Measurements from ENCODE around the gene KLF6.
A peak's percentile ranks its signal among the peaks of the same experiment; 100 is the strongest.

KLF6 gene

DNA sequence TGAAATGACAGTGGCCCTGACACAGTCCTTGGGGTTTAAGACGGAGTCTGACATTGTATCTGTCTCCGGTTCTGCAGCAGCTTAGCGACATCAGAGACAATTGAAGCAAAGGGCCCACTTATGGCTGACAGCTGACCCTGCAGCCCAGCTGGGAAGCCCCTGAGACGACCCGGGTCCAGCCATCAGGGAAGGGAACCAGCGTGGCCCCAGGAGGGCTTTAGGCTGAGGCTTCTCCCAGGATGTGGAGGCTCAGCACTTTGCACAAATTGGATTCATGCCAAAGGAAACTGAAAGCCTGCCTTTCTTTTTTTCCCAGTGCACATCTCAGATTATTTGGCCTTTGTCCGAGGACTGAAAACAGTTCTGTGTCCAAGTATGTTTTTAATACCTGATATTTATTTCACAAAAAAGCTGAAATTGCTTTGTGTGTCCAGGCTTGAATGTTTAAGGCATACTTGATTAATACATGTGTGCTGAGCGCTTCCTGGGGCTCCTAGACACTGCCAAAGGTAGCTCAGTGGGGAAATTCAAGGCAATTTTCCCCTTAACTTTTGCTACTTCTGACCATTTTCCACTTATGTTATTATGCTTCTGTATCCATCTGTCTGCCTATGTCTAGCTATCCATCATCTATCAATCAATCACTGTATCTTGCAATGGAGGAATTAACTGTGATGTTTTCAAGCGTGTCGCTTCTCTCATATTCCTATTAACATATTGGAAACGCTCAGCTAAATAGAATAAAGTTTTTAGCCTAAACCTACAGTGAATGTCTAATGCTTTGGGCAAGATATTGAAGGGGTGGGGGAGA is 34.8 kb downstream of the KLF6 start:
- Mint-ChIP-seq H3K4me1 (no peaks in the 10 kb centered on the region), H3K4me3 (no peak overlapping the region), H3K27me3 (no peaks in the 10 kb centered on the region), H3K36me3 (ENCODE audit: insufficient read depth) (no peaks in the 10 kb centered on the region), H3K9me3 (no peaks in the 10 kb centered on the region), H3K27ac (ENCODE audit: low read depth) (no peak overlapping the region)
- DNase-seq (ENCODE audit: low spot score in 2 of 2) (no peak), ATAC-seq (replicated peaks; ENCODE audit: extremely low read depth, poor library complexity, severe bottlenecking) (no peak)

DNA sequence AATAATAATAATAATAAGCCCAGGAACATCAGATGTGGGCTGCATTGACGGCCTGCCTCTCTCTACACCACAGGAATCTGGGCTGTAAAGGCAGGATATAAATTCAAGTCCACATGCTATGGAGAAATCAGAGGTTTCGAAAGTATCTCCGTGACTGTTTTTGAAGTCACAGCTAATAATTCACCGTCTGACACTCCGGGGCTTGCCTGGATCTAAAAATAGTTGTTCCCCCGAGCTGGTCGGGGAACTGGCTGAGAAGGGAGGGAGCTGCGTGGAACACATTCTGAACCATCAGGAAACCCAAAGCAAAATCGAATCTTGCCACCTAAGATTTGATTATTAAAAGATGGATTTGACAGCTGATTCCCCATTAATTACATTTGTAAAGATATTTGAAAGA is 35.4 kb downstream of the KLF6 start:
- DNase-seq (ENCODE audit: low spot score in 2 of 2) (no peak), ATAC-seq (replicated peaks; ENCODE audit: extremely low read depth, poor library complexity, severe bottlenecking) (no peak)
- Mint-ChIP-seq H3K4me3 (no peak overlapping the region), H3K27ac (ENCODE audit: low read depth) (no peak overlapping the region), H3K36me3 (ENCODE audit: insufficient read depth) (no peaks in the 10 kb centered on the region), H3K27me3 (no peaks in the 10 kb centered on the region), H3K9me3 (no peaks in the 10 kb centered on the region), H3K4me1 (no peaks in the 10 kb centered on the region)

- Mint-ChIP-seq H3K4me3 (no peak overlapping the region), H3K4me1 (no peaks in the 10 kb centered on the region), H3K36me3 (ENCODE audit: insufficient read depth) (no peaks in the 10 kb centered on the region), H3K27me3 (no peaks in the 10 kb centered on the region), H3K27ac (ENCODE audit: low read depth) (peak overlapping the region; percentile 35), H3K9me3 (no peaks in the 10 kb centered on the region)
- ATAC-seq (replicated peaks; ENCODE audit: extremely low read depth, poor library complexity, severe bottlenecking) (no peak), DNase-seq (ENCODE audit: low spot score in 2 of 2) (no peak)
These were observed 36.0 kb downstream of the KLF6 start for GRCh38 chr10:3749011-3749410.

DNA sequence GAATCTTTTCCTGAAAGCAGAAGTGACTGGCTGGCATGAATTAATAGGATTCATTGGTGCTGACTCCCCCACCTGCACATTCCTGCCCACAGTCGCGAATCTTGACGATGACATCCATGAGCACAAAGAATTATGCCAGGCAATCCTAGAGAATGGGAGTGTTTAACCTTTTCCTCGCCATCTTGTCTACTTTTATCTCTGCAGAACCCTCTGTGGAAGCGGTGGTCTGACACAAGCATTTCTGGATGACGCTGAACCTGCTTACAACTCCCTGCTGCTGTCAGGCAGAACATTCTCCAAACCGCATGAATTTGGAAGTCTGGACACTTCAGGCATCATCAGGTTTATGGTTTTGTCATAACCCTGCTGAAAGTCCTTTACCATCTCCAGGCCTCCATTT is 36.5 kb downstream of the KLF6 start:
- H3K9me3 Mint-ChIP-seq: no peaks in the 10 kb centered on the region
- H3K36me3 Mint-ChIP-seq (ENCODE audit: insufficient read depth): no peaks in the 10 kb centered on the region
- H3K4me3 Mint-ChIP-seq: no peak overlapping the region
- no peak for ATAC-seq (replicated peaks; ENCODE audit: extremely low read depth, poor library complexity, severe bottlenecking)
- H3K27ac Mint-ChIP-seq (ENCODE audit: low read depth): peak overlapping the region; percentile 35
- H3K27me3 Mint-ChIP-seq: no peaks in the 10 kb centered on the region
- H3K4me1 Mint-ChIP-seq: no peaks in the 10 kb centered on the region
- no peak for DNase-seq (ENCODE audit: low spot score in 2 of 2)

DNA sequence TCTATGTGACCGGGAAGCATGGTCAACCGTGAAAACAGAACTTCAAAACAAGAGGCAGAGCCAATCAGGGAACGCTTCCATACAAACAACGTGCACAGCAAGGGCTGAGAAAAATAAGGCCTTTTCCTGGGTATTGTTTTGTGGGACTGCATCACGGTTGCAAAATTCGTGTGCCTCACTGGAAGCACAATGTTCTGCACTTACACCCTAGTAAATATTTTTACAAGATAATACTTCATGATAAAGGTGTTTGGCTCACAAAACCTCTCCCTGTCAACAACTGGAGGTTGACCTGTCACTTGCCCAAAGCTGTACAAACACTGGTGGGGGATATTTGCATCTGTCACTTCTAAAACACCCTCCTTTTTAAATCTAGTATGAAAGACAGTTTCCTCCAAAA is 37.0 kb downstream of the KLF6 start:
- Mint-ChIP-seq H3K27me3 (no peaks in the 10 kb centered on the region), H3K9me3 (no peaks in the 10 kb centered on the region), H3K4me1 (no peaks in the 10 kb centered on the region), H3K36me3 (ENCODE audit: insufficient read depth) (no peaks in the 10 kb centered on the region), H3K27ac (ENCODE audit: low read depth) (no peak overlapping the region), H3K4me3 (no peak overlapping the region)
- no peak for DNase-seq (ENCODE audit: low spot score in 2 of 2)
- ATAC-seq (replicated peaks; ENCODE audit: extremely low read depth, poor library complexity, severe bottlenecking): no peak

GRCh38 chr10:3747248-3747960 is 37.6 kb downstream of the KLF6 start:
- Mint-ChIP-seq H3K36me3 (ENCODE audit: insufficient read depth) (no peaks in the 10 kb centered on the region), H3K9me3 (no peaks in the 10 kb centered on the region), H3K4me3 (no peak overlapping the region), H3K27ac (ENCODE audit: low read depth) (no peak overlapping the region), H3K4me1 (peaks cover under 1% of the 10 kb centered on the region), H3K27me3 (no peaks in the 10 kb centered on the region)
- ATAC-seq (replicated peaks; ENCODE audit: extremely low read depth, poor library complexity, severe bottlenecking) (no peak), DNase-seq (ENCODE audit: low spot score in 2 of 2) (no peak)

DNA sequence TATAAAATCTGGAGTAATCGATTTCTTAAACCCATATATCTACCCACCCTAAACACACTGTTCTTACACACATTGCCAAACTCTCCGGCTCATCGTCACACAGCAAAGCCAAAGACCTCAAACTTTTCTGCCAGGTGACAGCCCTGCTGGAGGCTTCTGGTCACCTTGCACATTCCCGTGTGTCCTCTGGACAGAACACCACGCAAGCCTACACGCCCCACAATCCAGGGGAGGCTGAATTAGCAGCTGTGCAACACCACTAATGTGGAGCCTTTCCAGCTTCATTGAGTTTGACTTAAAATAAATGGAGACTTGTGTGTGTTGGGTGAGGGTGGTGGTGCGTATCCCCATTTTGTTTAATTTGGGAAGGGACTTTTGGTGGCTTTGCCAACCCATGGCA is 38.4 kb downstream of the KLF6 start:
- Mint-ChIP-seq H3K9me3 (no peaks in the 10 kb centered on the region), H3K27ac (ENCODE audit: low read depth) (peak overlapping the region; percentile 32), H3K4me1 (peaks cover 9% of the 10 kb centered on the region), H3K4me3 (no peak overlapping the region), H3K27me3 (no peaks in the 10 kb centered on the region), H3K36me3 (ENCODE audit: insufficient read depth) (no peaks in the 10 kb centered on the region)
- ATAC-seq (replicated peaks; ENCODE audit: extremely low read depth, poor library complexity, severe bottlenecking) (no peak), DNase-seq (ENCODE audit: low spot score in 2 of 2) (no peak)

DNA sequence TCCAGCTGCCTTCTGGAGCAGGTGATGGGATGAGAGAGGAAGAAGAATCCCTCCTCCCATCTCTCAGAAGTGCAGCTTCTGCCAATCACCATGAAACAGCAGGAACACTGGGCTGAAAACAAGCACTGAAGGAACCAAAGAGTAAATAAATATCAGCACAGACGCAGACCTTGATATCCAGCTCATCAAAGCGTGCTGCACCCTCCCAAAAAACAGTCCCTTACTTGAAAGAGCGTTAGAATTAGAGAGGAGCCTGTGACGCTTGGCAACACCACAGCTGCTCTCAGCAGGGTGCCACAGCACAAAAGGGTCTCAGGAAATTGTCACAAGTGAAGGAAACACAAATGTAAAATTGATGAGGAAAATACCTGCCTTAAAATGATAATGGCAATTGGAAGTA is 39.5 kb downstream of the KLF6 start:
- no peak overlapping the region for H3K27ac Mint-ChIP-seq (ENCODE audit: low read depth)
- ATAC-seq (replicated peaks; ENCODE audit: extremely low read depth, poor library complexity, severe bottlenecking): no peak
- no peaks in the 10 kb centered on the region for H3K9me3 Mint-ChIP-seq
- no peak overlapping the region for H3K4me3 Mint-ChIP-seq
- no peaks in the 10 kb centered on the region for H3K36me3 Mint-ChIP-seq (ENCODE audit: insufficient read depth)
- H3K4me1 Mint-ChIP-seq: peaks cover 14% of the 10 kb centered on the region
- no peaks in the 10 kb centered on the region for H3K27me3 Mint-ChIP-seq
- no peak for DNase-seq (ENCODE audit: low spot score in 2 of 2)

- Mint-ChIP-seq H3K27ac (ENCODE audit: low read depth) (peak overlapping the region; percentile 80), H3K36me3 (ENCODE audit: insufficient read depth) (no peaks in the 10 kb centered on the region), H3K27me3 (no peaks in the 10 kb centered on the region), H3K4me1 (peaks cover 30% of the 10 kb centered on the region), H3K4me3 (peak overlapping the region; percentile 69), H3K9me3 (no peaks in the 10 kb centered on the region)
- ATAC-seq (replicated peaks; ENCODE audit: extremely low read depth, poor library complexity, severe bottlenecking) (peak; percentile 53), DNase-seq (ENCODE audit: low spot score in 2 of 2) (no peak)
These were observed 43.1 kb downstream of the KLF6 start for GRCh38 chr10:3741688-3742461.

DNA sequence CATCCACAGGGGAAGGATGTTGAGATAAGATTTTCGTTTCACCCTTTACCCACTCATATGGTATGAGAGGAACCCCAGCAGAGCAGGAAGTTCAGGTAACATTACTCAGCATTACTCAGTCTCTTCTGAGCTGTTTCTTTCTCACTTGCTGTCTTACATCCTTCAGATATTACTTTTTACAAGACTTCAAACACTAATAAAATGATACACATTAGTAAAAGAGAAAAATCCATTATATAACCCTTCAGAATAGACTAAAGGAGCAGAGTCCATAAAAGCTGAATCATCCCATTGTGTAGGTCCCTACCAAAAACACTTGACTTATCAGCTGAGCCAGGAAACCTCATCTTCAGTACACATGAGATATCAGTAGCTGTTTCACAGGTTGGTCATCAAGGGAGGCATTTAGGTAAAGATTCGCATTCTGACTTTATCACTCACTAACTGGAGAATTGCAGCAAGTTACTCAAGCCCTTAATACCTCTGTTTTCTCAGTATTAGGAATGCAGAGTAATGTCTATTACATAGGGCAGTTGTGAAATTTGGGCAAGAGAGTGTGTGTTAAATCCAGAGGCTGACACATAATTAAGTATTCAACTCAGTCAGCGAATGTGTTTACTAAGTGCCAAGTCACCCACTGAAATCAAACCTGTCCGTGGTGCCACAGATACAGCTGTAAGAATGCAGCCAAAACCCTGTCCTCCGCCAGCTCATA is 44.7 kb downstream of the KLF6 start:
- Mint-ChIP-seq H3K36me3 (ENCODE audit: insufficient read depth) (no peaks in the 10 kb centered on the region), H3K9me3 (no peaks in the 10 kb centered on the region), H3K27me3 (no peaks in the 10 kb centered on the region), H3K4me3 (peak overlapping the region; percentile 4), H3K27ac (ENCODE audit: low read depth) (peak overlapping the region; percentile 55), H3K4me1 (peaks cover 30% of the 10 kb centered on the region)
- DNase-seq (ENCODE audit: low spot score in 2 of 2) (no peak), ATAC-seq (replicated peaks; ENCODE audit: extremely low read depth, poor library complexity, severe bottlenecking) (peak; percentile 68)

DNA sequence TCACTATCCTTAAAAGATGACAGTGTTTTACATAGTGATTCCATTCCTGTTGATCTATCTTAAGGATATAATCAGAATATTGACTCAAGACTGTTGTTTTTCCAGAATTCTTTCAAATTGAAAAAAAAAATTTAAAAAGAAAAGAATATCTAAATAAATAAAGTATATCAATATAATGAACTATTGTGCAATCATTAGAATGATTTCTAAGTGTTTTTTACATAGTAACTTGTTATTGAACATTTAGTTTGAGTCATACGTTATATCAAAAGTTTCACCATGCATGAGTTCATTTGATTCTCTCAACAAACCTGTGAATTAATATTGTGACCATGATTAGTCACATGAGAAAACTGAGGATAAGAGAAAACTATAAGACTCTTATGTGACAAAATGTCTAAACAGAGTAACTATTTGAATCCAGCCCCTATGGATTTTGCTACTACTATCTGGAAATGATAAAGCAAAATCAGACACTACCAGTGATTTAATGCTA is 46.1 kb downstream of the KLF6 start:
- H3K9me3 Mint-ChIP-seq: no peaks in the 10 kb centered on the region
- H3K27ac Mint-ChIP-seq (ENCODE audit: low read depth): peak overlapping the region; percentile 55
- no peaks in the 10 kb centered on the region for H3K27me3 Mint-ChIP-seq
- H3K4me3 Mint-ChIP-seq: no peak overlapping the region
- no peak for ATAC-seq (replicated peaks; ENCODE audit: extremely low read depth, poor library complexity, severe bottlenecking)
- DNase-seq (ENCODE audit: low spot score in 2 of 2): no peak
- H3K36me3 Mint-ChIP-seq (ENCODE audit: insufficient read depth): no peaks in the 10 kb centered on the region
- peaks cover 30% of the 10 kb centered on the region for H3K4me1 Mint-ChIP-seq

- Mint-ChIP-seq H3K27ac (ENCODE audit: low read depth) (no peak overlapping the region), H3K9me3 (no peaks in the 10 kb centered on the region), H3K36me3 (ENCODE audit: insufficient read depth) (no peaks in the 10 kb centered on the region), H3K4me1 (peaks cover 30% of the 10 kb centered on the region), H3K27me3 (no peaks in the 10 kb centered on the region), H3K4me3 (no peak overlapping the region)
- DNase-seq (ENCODE audit: low spot score in 2 of 2): no peak
- no peak for ATAC-seq (replicated peaks; ENCODE audit: extremely low read depth, poor library complexity, severe bottlenecking)
These were observed 47.1 kb downstream of the KLF6 start for GRCh38 chr10:3737864-3738263.
